Body of pancreas (tissue), 4 donors: ENCODE measurements around the gene LRRC1.

Experiments used
- POLR2A ChIP-seq, 3 donors: fragments of 450-650 bp; IDR thresholded peaks; one replicate each; pipeline ENCODE4 v1.6.1; 2016; ENCODE audit warnings: antibody characterized with exemption in 3 of 3, mild to moderate bottlenecking in 2 of 3
- TF ChIP-seq, protein P1 (sequence below), 7 experiments: fragments of 450-650 bp in 4 of 7; fragments of 200-600 bp in 3 of 7; sonication (generic) in 3 of 7; IDR thresholded peaks; one replicate each; pipeline ENCODE4 v1.5.1; 2016 to 2019; ENCODE audit warnings: antibody characterized with exemption in 7 of 7

DNA sequence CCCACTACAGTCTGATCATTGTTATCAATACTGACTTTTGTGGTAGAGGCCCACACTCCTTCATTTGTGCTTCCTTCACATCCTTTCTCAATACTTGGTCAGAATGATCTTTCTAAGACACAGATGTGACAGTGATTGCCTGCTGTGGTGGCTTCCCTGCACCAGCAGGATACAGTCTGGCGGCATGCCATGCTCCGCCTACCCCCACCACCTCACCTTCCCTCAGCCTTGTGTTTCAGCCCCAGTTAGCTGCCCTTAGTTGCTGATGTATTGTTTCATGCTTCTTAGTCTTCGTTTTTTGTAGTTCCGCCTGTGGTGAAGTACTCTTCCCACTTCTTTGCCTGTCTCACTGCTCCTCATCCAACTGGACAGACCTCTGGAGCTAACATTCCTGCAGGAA lies 10.9 kb downstream of the LRRC1 start:
- TF ChIP-seq, protein P1, sequence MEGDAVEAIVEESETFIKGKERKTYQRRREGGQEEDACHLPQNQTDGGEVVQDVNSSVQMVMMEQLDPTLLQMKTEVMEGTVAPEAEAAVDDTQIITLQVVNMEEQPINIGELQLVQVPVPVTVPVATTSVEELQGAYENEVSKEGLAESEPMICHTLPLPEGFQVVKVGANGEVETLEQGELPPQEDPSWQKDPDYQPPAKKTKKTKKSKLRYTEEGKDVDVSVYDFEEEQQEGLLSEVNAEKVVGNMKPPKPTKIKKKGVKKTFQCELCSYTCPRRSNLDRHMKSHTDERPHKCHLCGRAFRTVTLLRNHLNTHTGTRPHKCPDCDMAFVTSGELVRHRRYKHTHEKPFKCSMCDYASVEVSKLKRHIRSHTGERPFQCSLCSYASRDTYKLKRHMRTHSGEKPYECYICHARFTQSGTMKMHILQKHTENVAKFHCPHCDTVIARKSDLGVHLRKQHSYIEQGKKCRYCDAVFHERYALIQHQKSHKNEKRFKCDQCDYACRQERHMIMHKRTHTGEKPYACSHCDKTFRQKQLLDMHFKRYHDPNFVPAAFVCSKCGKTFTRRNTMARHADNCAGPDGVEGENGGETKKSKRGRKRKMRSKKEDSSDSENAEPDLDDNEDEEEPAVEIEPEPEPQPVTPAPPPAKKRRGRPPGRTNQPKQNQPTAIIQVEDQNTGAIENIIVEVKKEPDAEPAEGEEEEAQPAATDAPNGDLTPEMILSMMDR (IDR thresholded peaks at IDR 0.05), result no peak
- TF ChIP-seq POLR2A (IDR thresholded peaks at IDR 0.05), result no peak
